CD4-positive, alpha-beta T cell treated with Interleukin-15 for 4 hours (primary cell): ENCODE results near the gene NUP50.
A peak's percentile ranks its signal among the peaks of the same experiment; 100 is the strongest.
"Not testable (repeated sequence)": the region's sequence is repeated elsewhere in the genome, so short reads cannot be mapped to it uniquely, and the experiment has no call there.

Source experiments
- DNase-seq: peaks from one replicate; pipeline ENCODE4 v3.0.0-alpha.2; 2020; ENCODE audit warnings: low spot score

NUP50 gene

DNA sequence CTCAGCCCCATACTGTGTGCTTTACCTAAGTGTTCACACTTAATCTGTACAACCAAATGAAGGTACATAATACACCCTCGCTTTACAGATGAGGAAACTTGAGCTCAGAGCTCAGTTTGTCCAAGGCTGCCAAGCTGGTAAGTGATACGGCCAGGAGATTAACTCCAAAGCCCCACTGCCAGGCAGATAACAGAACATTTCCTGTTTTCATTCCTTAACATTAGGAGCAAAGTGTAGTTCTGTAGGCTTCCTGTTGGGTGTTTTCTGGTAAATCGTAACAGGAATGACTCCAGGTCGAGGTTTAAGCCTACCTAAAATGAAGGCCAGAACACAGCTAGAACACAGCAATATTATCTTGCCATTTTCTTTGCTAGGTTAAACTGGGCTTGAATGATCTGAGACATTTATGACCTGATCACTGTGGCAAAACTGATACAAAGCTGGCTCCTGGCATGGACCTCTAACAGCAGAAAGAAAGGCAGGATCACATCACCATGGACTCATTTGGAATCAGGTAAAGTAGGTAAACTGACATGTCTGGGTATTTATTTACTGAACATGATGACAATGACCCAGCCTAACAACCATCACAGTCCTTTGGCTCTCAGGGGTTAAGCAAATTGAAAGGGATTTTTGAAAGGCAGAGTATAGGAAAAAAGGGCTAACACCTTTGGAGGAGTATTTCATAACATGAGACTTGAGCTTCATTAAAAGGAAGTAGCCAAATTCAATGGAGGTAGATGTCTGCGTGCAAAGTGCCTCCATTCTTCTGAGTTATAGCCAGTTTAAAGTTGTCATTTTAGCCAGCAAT is 3.9 kb upstream of the NUP50 start:
- DNase-seq, result no peak

GRCh38 chr22:45162531-45162930 is 1.2 kb upstream of the NUP50 start:
- no peak for DNase-seq

DNA sequence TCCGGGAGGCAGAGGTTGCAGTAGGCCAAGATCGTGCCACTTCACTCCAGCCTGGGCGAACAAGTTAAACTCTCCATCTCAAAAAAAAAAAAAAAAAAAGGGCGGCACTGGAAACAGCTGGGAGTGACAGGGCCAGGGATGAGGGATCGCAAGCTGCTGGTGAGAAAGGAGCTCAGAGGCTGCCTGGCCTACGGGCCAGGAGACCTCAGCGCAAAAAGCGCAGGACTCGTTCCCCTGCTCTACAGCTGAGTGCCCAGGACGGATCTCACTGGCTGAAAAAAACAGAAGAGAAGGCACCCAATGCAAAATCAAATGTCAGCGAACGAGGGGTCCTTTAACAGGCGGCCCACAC is 650 bp upstream of the NUP50 start:
- DNase-seq, result no peak

DNA sequence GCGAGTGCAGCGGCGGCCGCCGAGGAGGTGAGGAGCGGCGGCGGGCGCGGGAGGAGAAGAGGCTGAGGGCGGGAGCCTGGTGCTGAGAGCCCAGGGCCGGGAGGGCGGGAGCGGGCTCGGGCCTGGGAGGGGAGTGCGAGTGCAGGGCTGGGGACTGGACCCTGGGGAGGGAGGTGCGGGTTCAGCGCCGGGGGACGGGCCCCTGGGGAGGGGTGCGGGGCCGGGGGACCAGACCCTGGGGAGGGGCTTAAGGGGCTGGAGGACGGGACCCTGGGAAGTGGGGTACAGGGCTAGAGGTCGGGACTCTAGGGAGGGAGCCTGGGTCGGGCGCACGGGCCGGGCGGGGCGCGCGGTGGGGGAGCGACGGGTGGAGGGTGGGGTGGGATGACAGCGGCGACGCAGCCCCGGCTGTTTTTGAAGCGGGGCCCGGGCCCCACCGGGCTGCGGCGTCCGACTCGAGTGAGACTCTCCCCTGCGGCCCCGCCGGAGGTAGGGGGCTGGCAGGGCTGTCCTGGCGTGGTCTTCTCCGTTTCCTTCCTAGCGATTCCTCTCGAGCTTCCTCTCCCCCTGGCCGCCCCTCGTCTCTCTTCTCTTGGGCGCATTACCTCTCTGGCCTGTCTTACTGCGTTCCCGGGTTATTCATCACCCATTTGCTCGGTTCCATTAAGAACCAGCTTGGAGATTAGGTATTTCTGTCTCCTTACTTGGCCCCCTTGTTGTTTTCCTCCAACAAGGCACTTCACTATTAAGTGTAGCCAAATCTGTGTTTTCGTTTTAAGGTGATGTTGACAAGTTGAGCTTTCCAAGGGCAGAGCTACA is 754 bp downstream of the NUP50 start:
- peak; percentile 17 for DNase-seq

DNA sequence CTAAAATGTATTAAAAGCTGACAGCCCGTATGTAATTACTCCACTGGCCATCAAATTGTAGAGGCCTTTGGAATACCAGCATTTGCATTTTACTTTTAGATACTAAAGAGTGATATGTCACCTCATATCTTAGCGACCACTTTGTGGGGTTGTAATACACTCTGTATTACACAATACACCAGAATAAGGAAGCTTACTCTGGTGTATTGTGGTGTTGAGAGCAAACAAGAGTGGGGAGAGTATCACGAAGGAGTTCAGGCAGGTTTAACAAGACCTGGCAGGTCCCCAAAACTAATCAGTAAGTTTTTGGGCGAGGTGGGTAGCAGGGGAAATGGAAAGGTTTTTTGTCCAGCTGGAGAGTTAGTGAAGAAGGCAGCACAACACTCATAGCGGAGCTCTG is 3.2 kb downstream of the NUP50 start:
- DNase-seq, result no peak

DNA sequence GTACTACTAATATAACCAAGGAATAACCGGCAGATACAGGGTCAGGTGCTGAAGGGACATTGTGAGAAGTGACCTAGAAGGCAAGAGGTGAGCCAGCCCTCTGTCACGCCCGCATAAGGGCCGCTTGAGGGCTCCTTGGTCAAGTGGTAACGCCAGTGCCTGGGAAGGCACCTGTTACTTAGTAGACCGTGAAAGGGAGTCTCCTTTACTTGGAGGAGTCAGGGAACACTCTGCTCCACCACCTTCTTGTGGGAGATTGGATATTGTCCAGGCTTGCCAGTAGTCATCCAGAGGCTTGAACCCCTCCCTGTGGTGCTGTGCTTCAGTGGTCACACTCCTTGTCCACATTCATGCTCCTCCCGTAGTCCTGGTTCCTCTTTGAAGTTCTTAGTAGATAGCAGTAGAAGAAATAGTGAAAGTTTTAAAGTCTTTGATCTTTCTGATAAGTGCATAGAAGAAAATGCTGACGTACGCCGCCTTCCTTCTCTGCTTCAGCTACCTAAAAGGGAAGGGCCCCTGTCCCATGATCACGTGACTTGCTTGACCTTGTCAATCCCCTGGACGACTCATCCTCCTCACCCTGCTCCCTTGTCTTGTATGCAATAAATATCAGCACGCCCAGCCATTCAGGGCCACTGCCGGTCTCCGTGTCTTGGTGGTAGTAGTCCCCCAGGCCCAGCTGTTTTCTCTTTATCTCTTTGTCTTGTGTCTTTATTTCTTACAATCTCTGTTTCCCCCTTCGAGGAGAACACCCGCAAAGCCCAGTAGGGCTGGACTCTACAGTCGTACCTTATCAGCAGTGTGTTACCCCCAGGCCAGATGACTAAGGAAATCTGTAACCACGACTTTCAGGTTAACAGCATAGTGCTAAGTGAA is 6.1 kb downstream of the NUP50 start:
- DNase-seq, result no peak

- DNase-seq, result no peak
These were observed 8.1 kb downstream of the NUP50 start for GRCh38 chr22:45171830-45172229.

DNA sequence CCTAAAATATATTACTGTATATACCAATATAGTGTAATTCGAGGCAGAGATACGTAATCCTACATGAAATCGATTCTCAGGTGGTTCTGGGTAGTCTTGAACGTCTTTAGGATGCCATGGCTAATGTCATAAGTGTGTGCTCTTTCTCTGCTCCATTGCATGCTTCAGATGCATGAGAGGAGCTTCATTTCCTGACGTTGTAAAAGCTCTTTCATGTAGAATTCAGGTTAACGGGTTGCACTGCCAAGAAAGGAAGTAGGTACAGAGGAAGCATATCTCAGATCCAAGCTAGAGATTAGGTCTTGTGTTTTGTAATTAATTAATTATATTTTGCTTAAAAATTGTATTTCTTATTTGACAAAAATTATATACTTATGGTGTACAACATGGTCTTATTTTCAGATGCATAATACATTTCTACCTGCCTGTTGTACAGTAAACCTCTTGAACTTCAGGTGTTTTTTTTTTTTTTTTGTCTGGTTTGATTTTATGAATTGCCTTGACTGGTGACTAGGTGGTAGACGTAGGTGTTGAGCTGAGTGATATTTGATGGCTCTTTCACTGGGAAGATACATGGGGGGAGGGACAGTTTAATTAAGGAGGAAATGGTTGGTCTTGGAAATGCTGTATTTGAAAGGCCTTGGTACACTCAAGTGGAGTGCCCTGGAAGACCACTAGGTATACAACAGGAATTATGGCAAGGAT is 9.3 kb downstream of the NUP50 start:
- DNase-seq, result peak; percentile 55

GRCh38 chr22:45179276-45180049 is 15.7 kb downstream of the NUP50 start:
- DNase-seq, result peak; percentile 46

DNA sequence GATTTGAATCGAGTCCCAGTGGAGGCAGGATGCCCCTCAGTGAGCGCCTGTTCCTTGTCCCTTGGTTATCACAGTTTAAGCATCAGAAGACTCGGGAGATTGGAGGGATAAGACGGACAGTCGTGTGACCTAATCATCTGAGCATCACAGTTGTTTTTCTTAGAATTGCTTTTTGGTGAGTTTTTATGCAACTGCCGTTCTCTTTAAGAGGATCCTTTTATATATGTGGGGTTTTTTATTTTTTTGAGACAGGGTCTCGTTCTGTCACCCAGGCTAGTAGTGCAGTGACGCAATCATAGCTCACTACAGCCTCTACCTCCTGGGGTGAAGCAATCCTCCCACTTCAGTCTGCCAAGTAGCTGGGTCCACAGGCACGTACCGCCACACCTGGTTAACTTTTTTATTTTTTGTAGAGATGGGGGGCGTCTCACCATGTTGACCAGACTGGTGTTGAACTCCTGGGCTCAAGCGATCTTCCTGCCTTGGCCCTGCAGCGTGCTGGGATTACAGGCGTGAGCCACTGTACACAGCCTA is 16.5 kb downstream of the NUP50 start:
- no peak for DNase-seq

DNA sequence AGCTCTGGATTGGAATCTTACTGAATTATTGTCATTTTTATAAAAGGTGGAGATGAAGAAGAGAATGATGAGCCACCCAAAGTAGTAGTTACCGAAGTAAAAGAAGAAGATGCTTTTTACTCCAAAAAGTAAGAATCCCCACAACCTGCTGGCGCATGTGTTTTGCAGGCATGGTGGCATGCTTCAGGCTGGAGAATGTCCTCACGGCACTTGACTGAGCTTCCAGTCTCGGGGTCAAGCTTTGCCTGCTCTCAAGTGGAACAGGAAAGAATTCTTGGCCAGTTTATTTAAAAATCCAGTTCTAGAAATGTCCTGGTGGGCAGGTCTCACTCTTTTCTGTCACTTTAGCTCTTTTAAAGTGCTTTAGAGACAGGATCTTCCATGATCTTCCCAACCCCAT is 17.5 kb downstream of the NUP50 start:
- DNase-seq, result no peak

GRCh38 chr22:45181766-45182165 is 18.0 kb downstream of the NUP50 start:
- no peak for DNase-seq

- no peak for DNase-seq
These were observed 20.2 kb downstream of the NUP50 start for GRCh38 chr22:45183974-45184373.

GRCh38 chr22:45185718-45186514 is 22.2 kb downstream of the NUP50 start:
- DNase-seq, result no peak

DNA sequence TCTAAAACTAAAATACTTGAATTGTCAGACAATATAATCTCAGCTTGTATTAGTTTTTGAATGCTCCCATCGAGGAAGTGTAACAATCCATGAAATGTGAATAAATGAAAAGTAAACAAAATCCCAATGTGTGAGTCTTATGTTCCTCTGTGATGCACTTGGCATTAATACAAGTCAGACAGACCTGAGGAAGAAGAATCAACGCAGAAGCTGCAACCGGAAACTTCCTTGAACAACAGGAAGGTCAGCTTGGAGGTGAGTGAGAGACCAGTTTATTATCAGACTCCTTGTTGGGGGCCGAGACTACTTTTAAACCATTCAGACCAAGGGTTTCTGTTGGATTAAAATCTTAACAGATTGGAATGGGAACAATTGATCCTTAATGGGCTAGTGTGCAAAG is 24.2 kb downstream of the NUP50 start:
- DNase-seq, result no peak

DNA sequence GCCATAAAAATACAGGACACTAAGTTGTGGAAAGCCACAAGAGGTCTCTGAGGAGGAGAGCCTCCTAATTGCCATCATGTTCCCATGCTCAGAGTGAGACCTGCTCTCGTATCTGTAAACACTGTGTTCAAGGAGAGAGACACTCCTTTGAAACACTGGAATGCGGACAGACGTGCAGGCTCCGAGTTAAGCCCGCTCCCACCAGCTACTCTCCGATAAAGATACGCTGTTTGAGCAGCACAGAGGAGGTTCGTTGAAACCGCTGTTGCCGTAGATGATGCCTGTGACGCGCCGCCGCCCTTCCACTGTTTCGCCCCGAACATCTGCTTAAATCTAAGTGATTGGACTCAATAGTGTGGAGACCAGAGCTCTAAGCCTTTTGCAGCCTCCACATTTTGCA is 25.1 kb downstream of the NUP50 start:
- no peak for DNase-seq

GRCh38 chr22:45190202-45190872 is 26.6 kb downstream of the NUP50 start:
- no peak for DNase-seq

DNA sequence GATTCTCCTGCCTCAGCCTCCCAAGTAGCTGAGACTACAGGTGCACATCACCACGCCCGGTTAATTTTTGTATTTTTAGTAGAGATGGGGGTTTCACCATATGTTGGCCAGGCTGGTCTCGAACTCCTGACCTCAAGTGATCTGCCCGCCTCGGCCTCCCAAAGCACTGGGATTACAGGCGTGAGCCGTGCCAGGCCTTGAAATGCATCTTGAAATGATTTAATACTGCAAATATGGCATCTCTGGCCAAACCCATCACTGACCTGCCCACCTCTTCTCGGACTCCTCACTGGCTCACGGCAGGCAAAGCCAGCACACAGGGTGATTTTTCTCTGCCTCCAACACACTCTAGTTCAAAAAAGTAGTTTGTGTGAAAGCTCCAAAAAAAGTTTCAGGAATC is 28.0 kb downstream of the NUP50 start:
- not testable (repeated sequence) for DNase-seq

- no peak for DNase-seq
These were observed 29.0 kb downstream of the NUP50 start for GRCh38 chr22:45192701-45193187.
